Upper lobe of right lung (tissue), 1 donor: ENCODE results near the gene PTPRN2. TPM values are rescaled to one million over a fixed set of nuclear protein-coding genes. Genes with fewer than 3 reads are reported as not detected.

Experiments
- ATAC-seq: fragments of 200-7000 bp; cut with Tn5 transposase; one replicate; pipeline ENCODE4 v1.9.1; 2020; ENCODE audit warnings: mild to moderate bottlenecking, moderate library complexity
- DNase-seq: peaks from one replicate; pipeline ENCODE4 v3.0.0-alpha.2; 2020
- H3K27ac ChIP-seq: fragments of 200-600 bp; one replicate; pipeline ENCODE4 v1.8.0; 2022
- H3K27me3 ChIP-seq: fragments of 200-600 bp; one replicate; pipeline ENCODE4 v1.8.0; 2022; ENCODE audit warnings: mild to moderate bottlenecking
- H3K36me3 ChIP-seq: fragments of 200-600 bp; one replicate; pipeline ENCODE4 v1.8.0; 2022
- H3K4me1 ChIP-seq: fragments of 200-600 bp; one replicate; pipeline ENCODE4 v1.8.0; 2022
- H3K4me3 ChIP-seq: fragments of 200-600 bp; one replicate; pipeline ENCODE4 v1.8.0; 2022; ENCODE audit warnings: mild to moderate bottlenecking
- H3K9me3 ChIP-seq: fragments of 200-600 bp; one replicate; pipeline ENCODE4 v1.8.0; 2022
- CTCF ChIP-seq: fragments of 200-600 bp; IDR thresholded peaks from one replicate; pipeline ENCODE4 v1.8.0; 2022; ENCODE audit warnings: antibody characterized with exemption
- intact Hi-C: fragments of 100-400 bp; cut with DNase I; formaldehyde crosslinking; loops from one replicate; pipeline ENCODE4 v1.11.0; 2022
- total RNA-seq: library from RNA; stranded (reverse); fragmentation: NEBNext Ultra II Directional; extraction: Animal tissue kit (Norgen Biotek cat#: 25700); gene quantifications from one replicate; pipeline ENCODE4 v1.2.1, GENCODE V29; 2021
- donor health status: DM: no; HTN: yes; CAD: no; lungs with severe emphysema.

The PTPRN2 gene
- total RNA-seq, 1 donor from 2014 or later: 4.9 TPM

- no peaks in the 10 kb centered on the region for H3K36me3 ChIP-seq
- no peaks in the 10 kb centered on the region for H3K4me1 ChIP-seq
- H3K9me3 ChIP-seq: no peaks in the 10 kb centered on the region
- no peak overlapping the region for H3K4me3 ChIP-seq
- H3K27ac ChIP-seq: no peak overlapping the region
- intact Hi-C loops: no loop called here
- DNase-seq: no peak
- no peak for TF ChIP-seq CTCF
- no peak for ATAC-seq
- no peaks in the 10 kb centered on the region for H3K27me3 ChIP-seq
These were observed 404.2 kb downstream of the PTPRN2 start for GRCh38 chr7:158183431-158183830.

GRCh38 chr7:158176561-158177173 is 411.0 kb downstream of the PTPRN2 start:
- Histone ChIP-seq H3K4me1 (no peaks in the 10 kb centered on the region), H3K27ac (no peak overlapping the region), H3K4me3 (no peak overlapping the region), H3K27me3 (no peaks in the 10 kb centered on the region), H3K36me3 (no peaks in the 10 kb centered on the region), H3K9me3 (peaks cover 3% of the 10 kb centered on the region)
- ATAC-seq: peak; percentile 35
- no peak for TF ChIP-seq CTCF
- no peak for DNase-seq
- intact Hi-C loops: no loop called here

- intact Hi-C loops: no loop called here
- H3K4me3 ChIP-seq: no peak overlapping the region
- H3K36me3 ChIP-seq: no peaks in the 10 kb centered on the region
- H3K4me1 ChIP-seq: no peaks in the 10 kb centered on the region
- H3K27me3 ChIP-seq: no peaks in the 10 kb centered on the region
- ATAC-seq: no peak
- no peak for DNase-seq
- TF ChIP-seq CTCF: no peak
- peaks cover 3% of the 10 kb centered on the region for H3K9me3 ChIP-seq
- no peak overlapping the region for H3K27ac ChIP-seq
These were observed 411.8 kb downstream of the PTPRN2 start for GRCh38 chr7:158175779-158176178.

GRCh38 chr7:158174947-158175346 is 412.7 kb downstream of the PTPRN2 start:
- Histone ChIP-seq H3K4me1 (no peaks in the 10 kb centered on the region), H3K27me3 (no peaks in the 10 kb centered on the region), H3K36me3 (no peaks in the 10 kb centered on the region), H3K4me3 (no peak overlapping the region), H3K9me3 (peaks cover 3% of the 10 kb centered on the region), H3K27ac (no peak overlapping the region)
- TF ChIP-seq CTCF: no peak
- intact Hi-C loops: no loop called here
- DNase-seq (no peak), ATAC-seq (no peak)

- no peak for TF ChIP-seq CTCF
- H3K9me3 ChIP-seq: no peaks in the 10 kb centered on the region
- no peaks in the 10 kb centered on the region for H3K36me3 ChIP-seq
- H3K4me1 ChIP-seq: no peaks in the 10 kb centered on the region
- no peak overlapping the region for H3K27ac ChIP-seq
- H3K27me3 ChIP-seq: no peaks in the 10 kb centered on the region
- intact Hi-C loops: no loop called here
- no peak overlapping the region for H3K4me3 ChIP-seq
- ATAC-seq (no peak), DNase-seq (no peak)
These were observed 420.2 kb downstream of the PTPRN2 start for GRCh38 chr7:158167373-158167772.
